Neural progenitor cell (in vitro differentiated cells): Measurements from ENCODE around the gene SPATA31D4. TPM values are rescaled to one million over a fixed set of nuclear protein-coding genes. Genes with fewer than 3 reads are reported as not detected.
"Not testable (repeated sequence)": the region's sequence is repeated elsewhere in the genome, so short reads cannot be mapped to it uniquely, and the experiment has no call there.

Experiments
- DNase-seq: peaks from one replicate; pipeline ENCODE4 v3.0.0-alpha.2; 2016; ENCODE audit warnings: low spot score
- H2AFZ ChIP-seq: fragments of 200-600 bp; sonication (generic); replicated peaks from 2 replicates; pipeline ENCODE4 v1.6.1; 2016; ENCODE audit warnings: antibody characterized with exemption
- H3F3A ChIP-seq: fragments of 200-600 bp; sonication (generic); 2 replicates; pipeline ENCODE4 v1.6.1; 2016; ENCODE audit warnings: antibody characterized with exemption, low read depth
- H3K27ac ChIP-seq: fragments of 200-600 bp; sonication (generic); 2 replicates; pipeline ENCODE4 v1.5.1; 2016; ENCODE audit warnings: mild to moderate bottlenecking
- H3K27me3 ChIP-seq: fragments of 200-600 bp; sonication (generic); 2 replicates; pipeline ENCODE4 v1.6.1; 2016; ENCODE audit warnings: mild to moderate bottlenecking, moderate library complexity
- H3K36me3 ChIP-seq: fragments of 200-600 bp; sonication (generic); 2 replicates; pipeline ENCODE4 v1.5.1; 2016
- H3K4me1 ChIP-seq: fragments of 200-600 bp; sonication (generic); 2 replicates; pipeline ENCODE4 v1.6.1; 2016; ENCODE audit warnings: mixed run types
- H3K4me2 ChIP-seq: fragments of 200-600 bp; sonication (generic); 2 replicates; pipeline ENCODE4 v1.6.1; 2016
- H3K4me3 ChIP-seq: fragments of 200-600 bp; sonication (generic); 2 replicates; pipeline ENCODE4 v1.5.1; 2016
- H3K79me2 ChIP-seq: fragments of 200-600 bp; sonication (generic); 2 replicates; pipeline ENCODE4 v1.6.1; 2016; ENCODE audit warnings: low read depth
- H3K9ac ChIP-seq: fragments of 200-600 bp; sonication (generic); 2 replicates; pipeline ENCODE4 v1.6.1; 2016
- H3K9me3 ChIP-seq: fragments of 200-600 bp; sonication (generic); 2 replicates; pipeline ENCODE4 v1.5.1; 2016; ENCODE audit warnings: low read depth
- H4K20me1 ChIP-seq: fragments of 200-600 bp; sonication (generic); 2 replicates; pipeline ENCODE4 v1.6.1; 2016; ENCODE audit warnings: low read depth
- H3K27ac Mint-ChIP-seq: 3 replicates; pipeline ENCODE4 v1.8.0; 2021; ENCODE audit warnings: mixed read lengths
- H3K27me3 Mint-ChIP-seq: 2 replicates; pipeline ENCODE4 v1.8.0; 2022; ENCODE audit warnings: low read depth, mild to moderate bottlenecking, inconsistent platforms, moderate library complexity, mixed read lengths; ENCODE audit not compliant: insufficient read depth
- H3K36me3 Mint-ChIP-seq: 3 replicates; pipeline ENCODE4 v1.8.0; 2021; ENCODE audit warnings: mixed read lengths
- H3K4me1 Mint-ChIP-seq: 3 replicates; pipeline ENCODE4 v1.8.0; 2021; ENCODE audit warnings: mixed read lengths
- H3K4me3 Mint-ChIP-seq: 3 replicates; pipeline ENCODE4 v1.8.0; 2021; ENCODE audit warnings: mild to moderate bottlenecking, moderate library complexity, mixed read lengths
- H3K9me3 Mint-ChIP-seq: 3 replicates; pipeline ENCODE4 v1.8.0; 2020; ENCODE audit warnings: mixed read lengths
- CTCF ChIP-seq: fragments of 200-600 bp; sonication (generic); IDR thresholded peaks from 2 replicates; pipeline ENCODE4 v1.5.1; 2017; ENCODE audit warnings: antibody characterized with exemption, mild to moderate bottlenecking
- EZH2 ChIP-seq: fragments of 200-600 bp; sonication (generic); IDR thresholded peaks from 2 replicates; pipeline ENCODE4 v1.6.1; 2017; ENCODE audit warnings: antibody characterized with exemption, mild to moderate bottlenecking, moderate library complexity
- EZH2phosphoT487 ChIP-seq: fragments of 200-600 bp; sonication (generic); IDR thresholded peaks from 2 replicates; pipeline ENCODE4 v1.6.1; 2017; ENCODE audit warnings: antibody characterized with exemption
- total RNA-seq: library from RNA; depleted of rRNA; stranded (reverse); fragments of >200 nt; gene quantifications from 2 replicates; pipeline ENCODE4 v1.2.3, GENCODE V29; 2015; ENCODE audit warnings: low replicate concordance

Gene SPATA31D4
- total RNA-seq, 1 donor from 2014 or later = not detected

DNA sequence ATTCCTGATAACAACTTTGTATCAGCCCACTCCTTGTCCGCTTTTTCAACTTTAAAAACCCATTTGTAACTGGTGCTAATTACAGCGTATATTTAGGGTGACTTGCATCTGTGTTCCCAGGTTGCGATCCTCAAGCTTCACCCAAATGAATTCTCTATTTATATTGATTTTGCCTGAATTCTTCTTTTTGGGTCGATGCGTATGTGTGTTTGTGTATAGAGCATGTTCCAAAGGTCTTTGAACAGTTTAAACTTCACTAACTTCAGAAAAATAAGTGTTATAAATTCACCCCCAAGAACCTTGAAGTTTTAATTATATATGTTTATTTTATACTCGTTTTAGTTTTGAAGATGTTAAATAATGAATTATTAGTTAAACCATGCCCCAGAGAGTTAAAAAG, 16.1 kb upstream of the SPATA31D4 start:
- Histone ChIP-seq H3K9me3 (no peaks in the 10 kb centered on the region), H3K27me3 (no peaks in the 10 kb centered on the region), H3K36me3 (no peaks in the 10 kb centered on the region), H3K4me1 (no peaks in the 10 kb centered on the region), H3K9ac (no peak overlapping the region), H3K79me2 (no peaks in the 10 kb centered on the region), H2AFZ (no peak overlapping the region), H3K4me3 (no peak overlapping the region), H3K27ac (no peak overlapping the region), H4K20me1 (no peaks in the 10 kb centered on the region), H3K4me2 (no peak overlapping the region), H3F3A (no peaks in the 10 kb centered on the region)
- H3K4me3 Mint-ChIP-seq = no peak overlapping the region
- no peaks in the 10 kb centered on the region for H3K4me1 Mint-ChIP-seq
- peaks cover 3% of the 10 kb centered on the region for H3K27me3 Mint-ChIP-seq
- H3K36me3 Mint-ChIP-seq = no peaks in the 10 kb centered on the region
- no peak for DNase-seq
- H3K9me3 Mint-ChIP-seq = no peaks in the 10 kb centered on the region
- no peak overlapping the region for H3K27ac Mint-ChIP-seq
- TF ChIP-seq CTCF = no peak
- TF ChIP-seq EZH2 = no peak
- no peak for TF ChIP-seq EZH2phosphoT487

DNA sequence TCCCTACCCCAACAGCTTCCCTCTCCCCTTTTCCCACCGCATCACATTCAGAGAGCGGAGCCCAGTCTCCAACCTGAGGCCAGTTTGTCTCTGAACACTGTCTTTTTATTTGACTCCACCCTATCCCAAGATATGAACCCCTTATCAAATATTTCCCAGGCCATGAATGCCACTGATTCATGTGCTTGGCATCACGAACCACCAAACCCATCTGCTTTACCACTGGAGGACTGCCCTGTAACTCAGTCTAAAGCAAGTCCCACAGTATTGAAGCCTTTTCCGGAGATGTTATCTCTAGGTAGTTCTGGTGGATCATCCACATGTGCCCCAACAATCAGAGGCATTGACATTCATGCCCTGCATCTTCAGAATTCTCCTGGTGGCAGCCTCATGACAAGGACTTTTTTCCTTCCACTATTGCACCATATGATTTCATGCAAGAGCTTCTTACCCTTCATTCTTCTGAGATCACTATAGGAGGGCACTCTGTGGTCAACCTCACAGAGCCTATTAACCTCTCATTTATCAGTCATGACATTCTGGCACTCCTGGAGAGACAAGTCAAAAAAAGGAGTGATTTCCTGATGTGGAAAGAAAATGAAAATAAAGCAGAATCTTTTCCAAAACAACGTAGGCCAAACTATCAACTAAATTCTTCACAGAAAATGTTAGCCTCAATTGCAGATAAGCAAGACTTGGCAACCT, 12.3 kb upstream of the SPATA31D4 start:
- no peak overlapping the region for H3K27ac ChIP-seq
- no peak overlapping the region for H3K27ac Mint-ChIP-seq
- no peak overlapping the region for H3K9ac ChIP-seq
- H3K4me1 ChIP-seq = no peaks in the 10 kb centered on the region
- H3K27me3 ChIP-seq = no peaks in the 10 kb centered on the region
- H3K4me1 Mint-ChIP-seq = no peaks in the 10 kb centered on the region
- no peak for DNase-seq
- no peaks in the 10 kb centered on the region for H3K36me3 ChIP-seq
- no peaks in the 10 kb centered on the region for H3K9me3 Mint-ChIP-seq
- H3K4me2 ChIP-seq = no peak overlapping the region
- H3K4me3 Mint-ChIP-seq = no peak overlapping the region
- TF ChIP-seq CTCF (no peak), EZH2 (no peak), EZH2phosphoT487 (no peak)
- H4K20me1 ChIP-seq = no peaks in the 10 kb centered on the region
- no peak overlapping the region for H2AFZ ChIP-seq
- H3K9me3 ChIP-seq = no peaks in the 10 kb centered on the region
- H3F3A ChIP-seq = no peaks in the 10 kb centered on the region
- no peaks in the 10 kb centered on the region for H3K36me3 Mint-ChIP-seq
- H3K79me2 ChIP-seq = no peaks in the 10 kb centered on the region
- H3K4me3 ChIP-seq = no peak overlapping the region
- H3K27me3 Mint-ChIP-seq = peaks cover 3% of the 10 kb centered on the region

DNA sequence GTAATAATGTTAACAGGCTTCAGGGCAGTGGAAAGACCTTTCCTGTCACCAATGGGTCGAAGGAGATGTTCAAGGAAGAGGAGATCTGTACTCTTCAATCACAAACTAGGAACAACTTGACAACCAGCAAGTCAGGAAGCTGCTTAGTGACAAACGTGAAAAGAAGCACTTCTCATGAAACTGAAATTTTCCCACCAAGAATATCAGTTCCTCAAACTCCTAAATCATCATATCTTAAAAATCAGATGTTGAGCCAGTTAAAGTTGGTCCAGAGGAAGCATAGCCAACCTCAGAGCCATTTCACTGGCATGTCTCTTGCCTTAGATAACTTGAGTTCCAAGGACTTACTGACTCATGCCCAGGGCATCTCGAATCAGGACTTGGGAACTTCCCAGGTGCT, 9.7 kb upstream of the SPATA31D4 start:
- H2AFZ ChIP-seq, H3K36me3 ChIP-seq, H3K27me3 Mint-ChIP-seq, H3K9me3 ChIP-seq, DNase-seq, H3K27ac ChIP-seq, H3K4me3 ChIP-seq, H3K27ac Mint-ChIP-seq, H3K36me3 Mint-ChIP-seq, H3K4me2 ChIP-seq, H3K4me1 ChIP-seq, H3K9ac ChIP-seq, H4K20me1 ChIP-seq, H3F3A ChIP-seq, H3K4me1 Mint-ChIP-seq, H3K79me2 ChIP-seq, H3K27me3 ChIP-seq, H3K4me3 Mint-ChIP-seq, H3K9me3 Mint-ChIP-seq: not testable (repeated sequence)

DNA sequence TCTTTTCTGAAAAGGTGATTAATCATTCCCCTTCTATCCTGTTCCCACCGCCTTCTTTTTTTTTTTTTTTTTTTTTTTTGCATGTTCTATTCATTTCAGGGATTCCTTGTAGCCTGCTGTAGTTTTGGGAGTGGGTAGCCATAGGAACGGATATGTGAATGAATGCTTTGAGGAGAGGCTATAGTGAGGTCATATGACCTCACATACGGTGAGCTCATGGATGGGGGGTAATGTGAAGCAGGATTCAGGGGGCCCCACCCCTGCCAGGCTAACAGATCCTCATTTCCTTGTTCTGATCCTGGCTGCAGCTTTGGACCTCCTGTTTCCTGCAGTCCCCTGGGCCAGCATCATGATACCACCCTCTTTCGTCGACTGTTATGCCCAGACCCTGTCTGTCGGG, 1.9 kb downstream of the SPATA31D4 start:
- not testable (repeated sequence) for H3K36me3 ChIP-seq, H3K9ac ChIP-seq, H3K36me3 Mint-ChIP-seq, H3K9me3 ChIP-seq, H3K27ac ChIP-seq, H4K20me1 ChIP-seq, H3K4me1 ChIP-seq, H3K4me2 ChIP-seq, DNase-seq, H3K27me3 Mint-ChIP-seq, H3K79me2 ChIP-seq, H2AFZ ChIP-seq, H3K27ac Mint-ChIP-seq, H3K9me3 Mint-ChIP-seq, H3K4me1 Mint-ChIP-seq, H3F3A ChIP-seq, H3K4me3 ChIP-seq, H3K27me3 ChIP-seq, H3K4me3 Mint-ChIP-seq

DNA sequence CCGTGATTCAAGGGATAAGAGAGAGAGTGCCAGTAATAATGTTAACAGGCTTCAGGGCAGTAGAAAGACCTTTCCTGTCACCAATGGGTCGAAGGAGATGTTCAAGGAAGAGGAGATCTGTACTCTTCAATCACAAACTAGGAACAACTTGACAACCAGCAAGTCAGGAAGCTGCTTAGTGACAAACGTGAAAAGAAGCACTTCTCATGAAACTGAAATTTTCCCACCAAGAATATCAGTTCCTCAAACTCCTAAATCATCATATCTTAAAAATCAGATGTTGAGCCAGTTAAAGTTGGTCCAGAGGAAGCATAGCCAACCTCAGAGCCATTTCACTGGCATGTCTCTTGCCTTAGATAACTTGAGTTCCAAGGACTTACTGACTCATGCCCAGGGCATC, 5.3 kb downstream of the SPATA31D4 start:
- H3K9me3 Mint-ChIP-seq, H3K4me1 Mint-ChIP-seq, H3K27ac ChIP-seq, H3K27me3 ChIP-seq, DNase-seq, H3K36me3 ChIP-seq, H3K79me2 ChIP-seq, H2AFZ ChIP-seq, H3K9ac ChIP-seq, H3F3A ChIP-seq, H3K4me3 ChIP-seq, H3K9me3 ChIP-seq, H3K36me3 Mint-ChIP-seq, H3K4me1 ChIP-seq, H3K27ac Mint-ChIP-seq, H4K20me1 ChIP-seq, H3K4me2 ChIP-seq, H3K27me3 Mint-ChIP-seq, H3K4me3 Mint-ChIP-seq: not testable (repeated sequence)

DNA sequence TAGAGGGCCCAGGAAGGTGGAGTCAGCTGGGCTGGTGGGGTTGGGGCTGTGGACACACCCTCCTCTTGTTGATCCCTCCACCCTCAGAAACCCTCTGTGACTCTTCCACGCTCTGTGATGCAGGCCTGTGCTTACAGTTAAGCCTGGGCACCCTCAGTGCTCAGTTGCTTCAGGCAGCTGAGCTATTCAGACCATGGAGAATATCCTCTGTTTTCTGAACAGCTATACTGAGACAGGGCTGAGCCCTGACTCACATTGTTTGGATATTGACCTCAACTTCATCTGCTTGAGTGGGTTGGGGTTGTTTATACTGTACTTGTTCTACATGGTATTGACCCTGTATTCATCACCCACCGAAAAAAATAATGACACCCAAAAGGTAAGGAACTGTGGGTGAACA, 15.2 kb downstream of the SPATA31D4 start, which contains the start of gene SPATA31D3:
Gene SPATA31D3, plus strand, starts transcription at position 108 of the 400 bp plus-strand sequence. Its CDS starts 86 bp downstream, at position 194.
- H3K9ac ChIP-seq, H3K27me3 ChIP-seq, H3F3A ChIP-seq, H3K4me3 ChIP-seq, DNase-seq, H3K27ac ChIP-seq, H3K36me3 Mint-ChIP-seq, H3K79me2 ChIP-seq, H3K27ac Mint-ChIP-seq, H3K4me3 Mint-ChIP-seq, H3K9me3 ChIP-seq, H2AFZ ChIP-seq, H4K20me1 ChIP-seq, H3K4me1 ChIP-seq, H3K4me1 Mint-ChIP-seq, H3K4me2 ChIP-seq, H3K9me3 Mint-ChIP-seq, H3K36me3 ChIP-seq, H3K27me3 Mint-ChIP-seq: not testable (repeated sequence)

- H3K4me3 Mint-ChIP-seq, H3K9me3 Mint-ChIP-seq, H3K27me3 Mint-ChIP-seq, H2AFZ ChIP-seq, H3K79me2 ChIP-seq, H3K4me1 Mint-ChIP-seq, H3K9me3 ChIP-seq, H3K36me3 Mint-ChIP-seq, H3K27ac ChIP-seq, DNase-seq, H3K4me1 ChIP-seq, H4K20me1 ChIP-seq, H3F3A ChIP-seq, H3K27me3 ChIP-seq, H3K9ac ChIP-seq, H3K4me2 ChIP-seq, H3K4me3 ChIP-seq, H3K36me3 ChIP-seq, H3K27ac Mint-ChIP-seq: not testable (repeated sequence)
These were observed 20.4 kb downstream of the SPATA31D4 start for GRCh38 chr9:81948650-81949049.
